GM06990 (cell line): ENCODE measurements around the gene PLCXD3.

Source experiments
- DNase-seq: peaks from one replicate; pipeline ENCODE4 v3.0.0-alpha.2; 2011; ENCODE audit not compliant: insufficient read length; ENCODE audit errors: extremely low read depth
- H3K27me3 ChIP-seq: replicated peaks from 2 replicates; pipeline ENCODE4 v1.6.0; 2011; ENCODE audit warnings: low read length; ENCODE audit not compliant: control insufficient read depth, insufficient read depth
- H3K36me3 ChIP-seq: 2 replicates; pipeline ENCODE4 v1.5.1; 2011; ENCODE audit warnings: low read length; ENCODE audit not compliant: control insufficient read depth, insufficient read depth
- H3K4me3 ChIP-seq: replicated peaks from 2 replicates; pipeline ENCODE4 v1.5.1; 2011; ENCODE audit warnings: low read depth, mild to moderate bottlenecking, control low read depth, low read length
- CTCF ChIP-seq: IDR thresholded peaks from 2 replicates; pipeline ENCODE4 v1.5.1; 2011; ENCODE audit warnings: low read length, control low read depth, mild to moderate bottlenecking, inconsistent platforms; ENCODE audit not compliant: insufficient read depth, poor library complexity, severe bottlenecking

PLCXD3 gene

GRCh38 chr5:41264019-41264418 is 246.4 kb downstream of the PLCXD3 start:
- no peaks in the 10 kb centered on the region for H3K36me3 ChIP-seq
- TF ChIP-seq CTCF = no peak
- no peaks in the 10 kb centered on the region; the same call in 1 of the 2 replicates for H3K27me3 ChIP-seq
- H3K4me3 ChIP-seq = no peak overlapping the region
- DNase-seq = no peak

DNA sequence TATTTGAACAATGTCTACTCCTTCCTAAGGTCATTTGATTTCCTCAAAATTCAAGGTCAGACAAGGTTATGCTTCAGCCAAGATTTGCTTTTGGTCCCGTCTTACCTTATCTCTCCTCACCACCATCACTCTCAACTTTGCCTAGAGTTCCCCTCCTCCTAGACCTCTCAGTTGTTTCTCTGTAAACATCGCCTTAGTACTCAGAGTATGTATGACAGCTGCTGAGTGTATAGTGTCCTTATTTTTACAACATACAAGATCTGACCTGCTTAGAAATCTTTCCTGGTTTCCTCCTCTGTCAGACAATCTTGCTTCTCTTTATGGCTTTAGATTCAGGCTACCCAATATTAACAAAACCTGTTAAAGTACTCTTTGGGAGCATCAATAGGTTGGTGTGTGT is 247.1 kb downstream of the PLCXD3 start:
- Histone ChIP-seq H3K36me3 (no peaks in the 10 kb centered on the region), H3K27me3 (no peaks in the 10 kb centered on the region; the same call in 1 of the 2 replicates), H3K4me3 (no peak overlapping the region)
- no peak for TF ChIP-seq CTCF
- DNase-seq = no peak
